Endothelial cell of umbilical vein (primary cell): Measurements from ENCODE around the gene RPEL1. TPM values are rescaled to one million over a fixed set of nuclear protein-coding genes. Genes with fewer than 3 reads are reported as not detected.

Experiments used
- BruUV-seq: library from RNA; stranded (reverse); fragments of 400-500 nt; replicated peaks from 2 replicates; lab custom pipeline; 2021; lab: Mats Ljungman, UMichigan
- CTCF ChIA-PET: fragments of 300-600, 350-600 bp; sonication (Branson Sonifier 250); formaldehyde crosslinking; loops from one replicate; lab custom pipeline; 2021; ENCODE audit warnings: antibody characterized with exemption, inconsistent platforms; lab: Charles Lee
- POLR2A ChIA-PET: fragments of 300-600, 350-600 bp; sonication (Branson Sonifier 250); formaldehyde crosslinking; loops from one replicate; lab custom pipeline; 2021; ENCODE audit warnings: antibody characterized with exemption, inconsistent platforms; lab: Charles Lee
- DNase-seq: peaks from one replicate; pipeline ENCODE4 v3.0.0-alpha.2; 2011; ENCODE audit warnings: low read depth, low spot score
- FAIRE-seq: peaks from 2 replicates; lab custom pipeline; 2011; peaks lifted over from hg19 to GRCh38; lab: Jason Lieb, UNC
- H2AFZ ChIP-seq: 2 replicates; pipeline ENCODE4 v1.6.0; 2012; ENCODE audit warnings: low read depth, low read length, control low read depth, inconsistent platforms
- H3K27ac ChIP-seq: 2 replicates; pipeline ENCODE4 v1.5.1; 2011; ENCODE audit warnings: low read depth, mild to moderate bottlenecking, control low read depth, low read length, moderate library complexity; ENCODE audit not compliant: insufficient read depth
- H3K27me3 ChIP-seq, 2 experiments: 2 replicates each; pipeline versions ENCODE4 v1.6.0 to v1.6.1; 2011; ENCODE audit warnings: low read length in 2 of 2, mixed read lengths in 1 of 2; ENCODE audit not compliant: control insufficient read depth in 2 of 2, insufficient read depth in 2 of 2
- H3K36me3 ChIP-seq, 2 experiments: 2 replicates in 1 of 2; 3 replicates in 1 of 2; pipeline ENCODE4 v1.5.1; 2011; ENCODE audit warnings: low read length in 2 of 2, mild to moderate bottlenecking in 1 of 2, moderate library complexity in 1 of 2; ENCODE audit not compliant: control insufficient read depth in 2 of 2, insufficient read depth in 2 of 2; ENCODE audit errors: extremely low read depth in 1 of 2
- H3K4me1 ChIP-seq: 3 replicates; pipeline ENCODE4 v1.5.1; 2011; ENCODE audit warnings: mild to moderate bottlenecking, low read length; ENCODE audit not compliant: control insufficient read depth, insufficient read depth; ENCODE audit errors: extremely low read depth
- H3K4me2 ChIP-seq: 2 replicates; pipeline ENCODE4 v1.6.1; 2011; ENCODE audit warnings: low read length, control low read depth, mixed read lengths; ENCODE audit not compliant: insufficient read depth
- H3K4me3 ChIP-seq, 3 experiments: fragments of 200-600 bp in 1 of 3; sonication (generic), shearing (Covaris generic) in 1 of 3; replicated peaks in 1 of 3; 2 replicates each; pipeline ENCODE4 v1.5.1; 2011 to 2016; ENCODE audit warnings: control low read depth in 3 of 3, low read length in 3 of 3, mild to moderate bottlenecking in 2 of 3, inconsistent platforms in 1 of 3, low read depth in 1 of 3, moderate library complexity in 1 of 3; ENCODE audit not compliant: insufficient read depth in 1 of 3
- H3K79me2 ChIP-seq: 2 replicates; pipeline ENCODE4 v1.6.0; 2012; ENCODE audit warnings: low read length, inconsistent platforms; ENCODE audit not compliant: control insufficient read depth, insufficient read depth
- H3K9ac ChIP-seq: replicated peaks from 2 replicates; pipeline ENCODE3; 2011; ENCODE audit warnings: low read length, control low read depth; ENCODE audit not compliant: insufficient read depth; ENCODE audit errors: extremely low read depth
- H3K9me1 ChIP-seq: replicated peaks from 3 replicates; pipeline ENCODE4 v1.6.0; 2011; ENCODE audit warnings: mild to moderate bottlenecking, low read length; ENCODE audit not compliant: control insufficient read depth, insufficient read depth; ENCODE audit errors: extremely low read depth
- H3K9me3 ChIP-seq: replicated peaks from 2 replicates; pipeline ENCODE4 v1.5.1; 2012; ENCODE audit warnings: low read length, inconsistent platforms; ENCODE audit not compliant: control insufficient read depth, insufficient read depth
- H4K20me1 ChIP-seq: replicated peaks from 2 replicates; pipeline ENCODE3; 2011; ENCODE audit warnings: mild to moderate bottlenecking, low read length; ENCODE audit not compliant: control insufficient read depth, insufficient read depth; ENCODE audit errors: extremely low read depth
- EZH2 ChIP-seq: IDR thresholded peaks from 2 replicates; pipeline ENCODE4 v1.6.1; 2012; ENCODE audit warnings: borderline replicate concordance, low read depth, mild to moderate bottlenecking, moderate library complexity, low read length, inconsistent platforms; ENCODE audit not compliant: severe bottlenecking
- FOS ChIP-seq: IDR thresholded peaks from 2 replicates; pipeline ENCODE4 v1.6.1; 2011; ENCODE audit warnings: mild to moderate bottlenecking, low read length, moderate library complexity, borderline replicate concordance; ENCODE audit not compliant: insufficient read depth
- GATA2 ChIP-seq: IDR thresholded peaks from 2 replicates; pipeline ENCODE4 v1.7.0; 2011; ENCODE audit warnings: low read depth, mild to moderate bottlenecking, moderate library complexity, mixed read lengths, low read length; ENCODE audit not compliant: insufficient read length, insufficient read depth
- JUN ChIP-seq: IDR thresholded peaks from 2 replicates; pipeline ENCODE4 v1.6.1; 2011; ENCODE audit warnings: borderline replicate concordance, low read depth; ENCODE audit not compliant: insufficient read length, insufficient read depth
- MYC ChIP-seq: IDR thresholded peaks from one replicate; pipeline ENCODE4 v1.6.1; 2011; ENCODE audit warnings: mild to moderate bottlenecking, low read depth, low read length
- POLR2A ChIP-seq: IDR thresholded peaks from 2 replicates; pipeline ENCODE4 v1.6.1; 2012; ENCODE audit warnings: low read depth, mild to moderate bottlenecking, control low read depth, low read length
- POLR2AphosphoS5 ChIP-seq: IDR thresholded peaks from 2 replicates; pipeline ENCODE4 v1.6.1; 2012; ENCODE audit warnings: low read depth, mild to moderate bottlenecking, control low read depth, low read length, moderate library complexity; ENCODE audit not compliant: insufficient read depth
- dilution Hi-C: fragments of 300-500 bp; cut with MboI; formaldehyde crosslinking; loops from one replicate; pipeline ENCODE4 v1.15.0; 2019; ENCODE audit warnings: low sequenced_read_pairs; ENCODE audit not compliant: extremely low pct_ligation_motif_present
- intact Hi-C: fragments of 100-400 bp; cut with micrococcal nuclease; formaldehyde crosslinking; loops from one replicate; pipeline ENCODE4 v1.10.0; 2022
- polyA plus RNA-seq, 4 experiments: library from polyadenylated mRNA; depleted of rRNA in 3 of 4; stranded (reverse) in 3 of 4; unstranded in 1 of 4; fragments of >200 nt; gene quantifications; 2 replicates each; pipeline versions ENCODE4 v1.2.1 to v1.2.3, GENCODE V29; 2011 to 2012; ENCODE audit warnings: missing spikeins in 1 of 4
- total RNA-seq: library from RNA; stranded (reverse); gene quantifications from 2 replicates; pipeline ENCODE4 v1.2.3, GENCODE V29; 2021
- TF ChIP-seq, protein P1 (sequence below), 2 donors: IDR thresholded peaks; 1 replicate in 1 of 2; 2 replicates in 1 of 2; pipeline ENCODE4 v1.5.1; 2011; ENCODE audit warnings: low read length in 2 of 2, mild to moderate bottlenecking in 2 of 2, moderate library complexity in 2 of 2, control low read depth in 1 of 2, inconsistent platforms in 1 of 2, low read depth in 1 of 2; ENCODE audit not compliant: insufficient read depth in 1 of 2; ENCODE audit errors: extremely low read depth in 1 of 2
- TF ChIP-seq, protein P2 (sequence below): IDR thresholded peaks from 2 replicates; pipeline ENCODE4 v1.6.1; 2011; ENCODE audit not compliant: insufficient read depth, insufficient read length

RPEL1 gene
- total and polyA plus RNA-seq, 2 donors (not counting 3 experiments of a cell fraction or from before 2014, with no cell fraction given): 0.04 TPM; not detected in 1

DNA sequence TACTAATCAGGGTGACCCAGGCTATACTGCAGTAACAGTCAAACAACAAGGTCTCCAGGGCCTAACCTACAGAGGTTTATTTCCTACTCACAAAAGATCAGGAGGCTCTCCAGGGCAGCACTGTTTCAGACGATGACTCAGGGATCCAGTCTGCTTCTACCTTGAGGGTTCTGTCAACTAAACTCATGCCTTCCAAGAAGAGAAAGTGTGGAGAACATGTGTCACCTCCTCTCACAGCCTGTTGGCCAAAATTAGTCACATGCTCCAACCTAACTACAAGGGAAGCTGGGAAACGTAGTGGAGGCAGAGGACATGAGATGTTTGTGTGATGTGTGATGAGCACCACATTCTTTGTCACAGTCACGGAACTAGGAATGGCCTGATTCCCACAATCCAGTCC, 16.5 kb downstream of the RPEL1 start:
- H3K9me3 ChIP-seq: no peaks in the 10 kb centered on the region
- H3K27ac ChIP-seq: no peak overlapping the region
- no peak overlapping the region for H2AFZ ChIP-seq
- no peaks in the 10 kb centered on the region for H3K79me2 ChIP-seq
- TF ChIP-seq FOS: no peak
- no peak for TF ChIP-seq POLR2A
- TF ChIP-seq, protein P1, sequence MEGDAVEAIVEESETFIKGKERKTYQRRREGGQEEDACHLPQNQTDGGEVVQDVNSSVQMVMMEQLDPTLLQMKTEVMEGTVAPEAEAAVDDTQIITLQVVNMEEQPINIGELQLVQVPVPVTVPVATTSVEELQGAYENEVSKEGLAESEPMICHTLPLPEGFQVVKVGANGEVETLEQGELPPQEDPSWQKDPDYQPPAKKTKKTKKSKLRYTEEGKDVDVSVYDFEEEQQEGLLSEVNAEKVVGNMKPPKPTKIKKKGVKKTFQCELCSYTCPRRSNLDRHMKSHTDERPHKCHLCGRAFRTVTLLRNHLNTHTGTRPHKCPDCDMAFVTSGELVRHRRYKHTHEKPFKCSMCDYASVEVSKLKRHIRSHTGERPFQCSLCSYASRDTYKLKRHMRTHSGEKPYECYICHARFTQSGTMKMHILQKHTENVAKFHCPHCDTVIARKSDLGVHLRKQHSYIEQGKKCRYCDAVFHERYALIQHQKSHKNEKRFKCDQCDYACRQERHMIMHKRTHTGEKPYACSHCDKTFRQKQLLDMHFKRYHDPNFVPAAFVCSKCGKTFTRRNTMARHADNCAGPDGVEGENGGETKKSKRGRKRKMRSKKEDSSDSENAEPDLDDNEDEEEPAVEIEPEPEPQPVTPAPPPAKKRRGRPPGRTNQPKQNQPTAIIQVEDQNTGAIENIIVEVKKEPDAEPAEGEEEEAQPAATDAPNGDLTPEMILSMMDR (IDR thresholded peaks at IDR 0.05; ENCODE audit: extremely low read depth in 1 of 2, insufficient read depth in 1 of 2, low read depth in 1 of 2, low read length in 2 of 2): no peak
- TF ChIP-seq GATA2: no peak
- TF ChIP-seq, protein P2, sequence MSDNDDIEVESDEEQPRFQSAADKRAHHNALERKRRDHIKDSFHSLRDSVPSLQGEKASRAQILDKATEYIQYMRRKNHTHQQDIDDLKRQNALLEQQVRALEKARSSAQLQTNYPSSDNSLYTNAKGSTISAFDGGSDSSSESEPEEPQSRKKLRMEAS: no peak
- no peak for TF ChIP-seq MYC
- no peak for TF ChIP-seq JUN
- TF ChIP-seq POLR2AphosphoS5: no peak
- TF ChIP-seq EZH2: no peak
- DNase-seq: no peak
- CTCF ChIA-PET: interaction anchor here (1.4 kb wide), 1 partner anchor 18 kb away, joined by 4 read pairs; no protein-coding TSS in a partner anchor
- no TSS peak for BruUV-seq
- no peaks in the 10 kb centered on the region for H3K36me3 ChIP-seq
- H3K4me2 ChIP-seq: no peak overlapping the region
- intact Hi-C loops: no loop called here
- dilution Hi-C loops: no loop called here
- FAIRE-seq: no peak
- H3K9ac ChIP-seq: no peak overlapping the region
- no peaks in the 10 kb centered on the region for H3K4me1 ChIP-seq
- no peak overlapping the region for H3K4me3 ChIP-seq
- H3K9me1 ChIP-seq: no peaks in the 10 kb centered on the region
- POLR2A ChIA-PET: no interaction called here
- H3K27me3 ChIP-seq: peaks cover 7 to 8% of the 10 kb centered on the region in 2 experiments
- H4K20me1 ChIP-seq: no peaks in the 10 kb centered on the region
